Measurements from ENCODE around the gene ADGRA3.

DNA sequence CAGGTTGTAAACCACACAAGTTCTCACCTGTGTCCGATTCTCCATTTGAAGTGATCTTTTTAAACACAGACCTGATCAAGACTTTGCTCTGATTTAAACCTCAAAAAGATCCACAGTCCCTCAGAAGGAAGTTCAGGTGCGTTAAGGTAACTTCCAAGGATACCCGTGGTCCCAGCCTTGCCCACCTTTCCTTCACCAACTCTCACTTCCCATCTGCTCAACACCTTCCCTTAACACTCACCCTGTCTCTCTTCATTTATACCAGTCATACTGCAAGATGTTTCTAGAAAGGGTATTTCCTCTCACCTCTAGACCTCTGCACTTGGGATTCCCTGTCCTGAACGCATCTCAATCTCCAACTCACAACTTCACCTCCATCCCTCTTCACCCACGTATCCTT is 49.9 kb downstream of the ADGRA3 start:
- TF ChIP-seq CTCF (IDR thresholded peaks at IDR 0.05) (no peak), POLR2A (IDR thresholded peaks at IDR 0.05) (no peak)
